ENCODE measurements around the gene NBPF11.
"Not testable (repeated sequence)": the region's sequence is repeated elsewhere in the genome, so short reads cannot be mapped to it uniquely, and the experiment has no call there.

GRCh38 chr1:148073392-148073791 is 78.7 kb downstream of the NBPF11 start:
- not testable (repeated sequence) for TF ChIP-seq CTCF, EP300, POLR2A, POLR2AphosphoS5 (IDR thresholded peaks at IDR 0.05)
